Esophagus squamous epithelium (tissue), 5 donors: ENCODE measurements around the gene EXOSC7. TPM values are rescaled to one million over a fixed set of nuclear protein-coding genes. Genes with fewer than 3 reads are reported as not detected.
A peak's percentile ranks its signal among the peaks of the same experiment; 100 is the strongest.

Experiments
- DNase-seq: peaks from one replicate; lab custom pipeline; 2025; lab: John Stamatoyannopoulos, UW
- H3K27ac ChIP-seq, 4 donors: fragments of 200-600 bp; sonication (generic); one replicate each; pipeline ENCODE4 v1.5.1; 2016 to 2019; ENCODE audit warnings: mild to moderate bottlenecking in 1 of 4
- H3K27me3 ChIP-seq, 4 donors: fragments of 200-600 bp; sonication (generic); 1 replicate in 3 of 4; 2 replicates in 1 of 4; pipeline versions ENCODE4 v1.5.1 to v1.6.0; 2017 to 2021; ENCODE audit warnings: antibody characterized with exemption in 1 of 4
- H3K36me3 ChIP-seq, 3 donors: fragments of 200-600 bp; sonication (generic); one replicate each; pipeline ENCODE4 v1.5.1; 2016 to 2019
- H3K4me1 ChIP-seq, 3 donors: fragments of 200-600 bp; sonication (generic); one replicate each; pipeline ENCODE4 v1.5.1; 2017 to 2019
- H3K4me3 ChIP-seq, 4 donors: fragments of 200-600 bp; sonication (generic); 1 replicate in 3 of 4; 2 replicates in 1 of 4; pipeline ENCODE4 v1.5.1; 2016 to 2019; ENCODE audit warnings: mild to moderate bottlenecking in 2 of 4, moderate library complexity in 1 of 4
- H3K9me3 ChIP-seq, 3 donors: fragments of 200-600 bp; sonication (generic); one replicate each; pipeline ENCODE4 v1.5.1; 2016 to 2019
- CTCF ChIP-seq, 6 experiments: fragments of 450-650 bp in 4 of 6; fragments of 200-600 bp in 2 of 6; sonication (generic) in 2 of 6; IDR thresholded peaks; one replicate each; pipeline ENCODE4 v1.5.1; 2016 to 2019; ENCODE audit warnings: antibody characterized with exemption in 6 of 6, mild to moderate bottlenecking in 4 of 6, moderate library complexity in 4 of 6
- POLR2A ChIP-seq, 4 donors: fragments of 450-650 bp; IDR thresholded peaks; one replicate each; pipeline ENCODE4 v1.6.1; 2017; ENCODE audit warnings: antibody characterized with exemption in 4 of 4, mild to moderate bottlenecking in 4 of 4, moderate library complexity in 3 of 4
- WGBS, 2 donors: methylation state at CpG; one replicate each; pipeline ENCODE4 v1.1.5; 2018; 5-methylcytosine and 5-hydroxymethylcytosine counted together
- intact Hi-C: fragments of 100-400 bp; cut with DNase I; formaldehyde crosslinking; loops from one replicate; pipeline ENCODE4 v1.15.0; 2022
- total RNA-seq, 4 donors: library from RNA; depleted of rRNA; stranded (reverse); fragments of >200 nt; gene quantifications; one replicate each; pipeline ENCODE4 v1.1.0, GENCODE V29; 2016
- donor health status: DM: yes; HTN: yes; CAD: no.

Gene EXOSC7
- total RNA-seq = 10 to 100 TPM; 28.8 to 59.9 (median 47.6) TPM

GRCh38 chr3:44976002-44976815 lies at the start of gene EXOSC7, which contains the start of gene ZDHHC3:
EXOSC7 (plus strand) TSS chr3:44976244; CDS start chr3:44976278, 34 bp downstream.
ZDHHC3 (minus strand) TSS chr3:44976174; CDS start chr3:44959436, 16,738 bp downstream.
- Histone ChIP-seq H3K4me1 (peaks cover 17 to 85% (median 22%) of the 10 kb centered on the region in 3 donors), H3K36me3 (peaks cover 0 to 11% (median 0%) of the 10 kb centered on the region in 3 donors), H3K27ac (peak within 1 kb of the TSS; percentile 94 to 98 (median 97)), H3K4me3 (peak within 1 kb of the TSS; percentile 71 to 97 (median 85)), H3K27me3 (no peaks in the 10 kb centered on the region), H3K9me3 (no peaks in the 10 kb centered on the region)
- intact Hi-C loops = no loop called here
- peak; percentile 55 for DNase-seq
- TF ChIP-seq CTCF (IDR thresholded peaks at IDR 0.05) (no peak), POLR2A (IDR thresholded peaks at IDR 0.05) (peak in 3 of 4 donors; percentile 55 to 82 (median 63))
- 0% methylated on average over 13 to 17 of the region's 82 CpGs for WGBS, 2 donors

DNA sequence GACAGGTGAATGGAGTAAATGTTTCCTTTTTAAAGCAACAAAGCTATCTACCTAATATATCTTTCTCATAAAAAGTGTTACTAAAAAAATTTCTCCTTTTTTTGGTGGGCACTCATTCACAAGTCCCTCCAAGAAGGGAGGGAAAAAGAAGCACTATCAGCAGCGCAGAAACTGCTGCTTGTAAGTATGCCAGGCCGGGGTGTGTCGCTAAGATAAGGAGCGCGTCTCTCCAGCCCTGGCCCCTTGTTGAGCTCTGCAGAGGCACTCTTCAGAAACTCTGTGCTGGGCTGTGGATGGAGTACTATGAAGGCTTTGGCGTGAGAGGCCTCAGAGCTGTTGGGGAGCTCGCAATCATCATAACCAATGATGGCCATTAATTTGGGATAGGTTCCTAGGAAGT lies 49.1 kb upstream of the EXOSC7 start:
- peaks cover 15 to 95% (median 23%) of the 10 kb centered on the region in 3 donors for H3K36me3 ChIP-seq
- intact Hi-C loops = no loop called here
- WGBS, 2 donors = 89 to 95% methylated on average over 7 of the region's 7 CpGs
- no peaks in the 10 kb centered on the region for H3K4me1 ChIP-seq
- TF ChIP-seq POLR2A (IDR thresholded peaks at IDR 0.05) (no peak), CTCF (IDR thresholded peaks at IDR 0.05) (no peak)
- no peak overlapping the region for H3K27ac ChIP-seq
- H3K9me3 ChIP-seq = no peaks in the 10 kb centered on the region
- no peak for DNase-seq
- no peaks in the 10 kb centered on the region for H3K27me3 ChIP-seq
- no peak overlapping the region for H3K4me3 ChIP-seq

DNA sequence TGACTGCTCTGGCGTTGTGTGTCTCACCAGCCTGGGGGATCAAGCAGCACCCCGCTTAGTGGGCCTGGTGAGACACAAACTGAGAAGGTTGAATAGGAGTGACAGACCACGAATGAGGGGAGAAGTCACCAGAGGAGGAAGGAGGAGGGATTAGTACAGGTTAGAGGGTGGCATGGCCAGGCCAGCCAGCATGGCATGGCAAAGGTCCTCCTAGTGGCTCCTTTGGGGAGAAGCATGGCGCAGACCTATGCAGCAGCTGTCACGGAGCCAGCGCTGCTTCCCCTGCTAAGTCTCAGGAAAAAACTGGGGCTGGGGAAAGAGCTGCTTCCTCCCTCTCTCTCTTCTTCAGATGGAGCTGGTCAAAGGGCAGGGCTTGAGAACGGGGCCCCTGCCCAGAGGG lies 48.7 kb upstream of the EXOSC7 start:
- no peak for DNase-seq
- no peaks in the 10 kb centered on the region for H3K9me3 ChIP-seq
- H3K36me3 ChIP-seq = peaks cover 19 to 95% (median 20%) of the 10 kb centered on the region in 3 donors
- 92 to 100% methylated on average over 4 to 6 of the region's 7 CpGs for WGBS, 2 donors
- no peaks in the 10 kb centered on the region for H3K4me1 ChIP-seq
- no peak overlapping the region for H3K4me3 ChIP-seq
- TF ChIP-seq POLR2A (IDR thresholded peaks at IDR 0.05) (no peak), CTCF (IDR thresholded peaks at IDR 0.05) (no peak)
- H3K27me3 ChIP-seq = no peaks in the 10 kb centered on the region
- intact Hi-C loops = no loop called here
- H3K27ac ChIP-seq = no peak overlapping the region

GRCh38 chr3:44929782-44930181 lies 46.3 kb upstream of the EXOSC7 start:
- 84% methylated on average over 4 of the region's 5 CpGs; no CpG with 5 or more reads in 1 of the 2 donors for WGBS, 2 donors
- Histone ChIP-seq H3K4me3 (no peak overlapping the region), H3K36me3 (peaks cover 20 to 99% (median 25%) of the 10 kb centered on the region in 3 donors), H3K27ac (no peak overlapping the region), H3K9me3 (no peaks in the 10 kb centered on the region), H3K27me3 (no peaks in the 10 kb centered on the region), H3K4me1 (no peaks in the 10 kb centered on the region)
- DNase-seq = no peak
- TF ChIP-seq CTCF (IDR thresholded peaks at IDR 0.05) (no peak), POLR2A (IDR thresholded peaks at IDR 0.05) (no peak)
- intact Hi-C loops = no loop called here

GRCh38 chr3:44930911-44931310 lies 45.1 kb upstream of the EXOSC7 start:
- H3K4me3 ChIP-seq = no peak overlapping the region
- no peaks in the 10 kb centered on the region for H3K9me3 ChIP-seq
- peaks cover 11 to 98% (median 25%) of the 10 kb centered on the region in 3 donors for H3K36me3 ChIP-seq
- 86 to 100% methylated on average over 2 of the region's 2 CpGs for WGBS, 2 donors
- no peaks in the 10 kb centered on the region for H3K4me1 ChIP-seq
- intact Hi-C loops = no loop called here
- no peaks in the 10 kb centered on the region for H3K27me3 ChIP-seq
- H3K27ac ChIP-seq = no peak overlapping the region
- TF ChIP-seq CTCF (IDR thresholded peaks at IDR 0.05) = no peak
- no peak for TF ChIP-seq POLR2A (IDR thresholded peaks at IDR 0.05)
- DNase-seq = no peak
